ENCODE results near the gene SLC25A24.

Gene SLC25A24

GRCh38 chr1:108199201-108199691, 897 bp downstream of the SLC25A24 start:
- no peak for TF ChIP-seq CTCF (conservative IDR thresholded peaks at IDR 0.05; ENCODE audit: low read length)
- peak overlapping the region; percentile 98 for H3K4me3 ChIP-seq (ENCODE audit: low read length)
- DNase-seq (ENCODE audit: low read depth): peak; percentile 65

- H3K4me3 ChIP-seq (ENCODE audit: low read length): no peak overlapping the region
- peak; percentile 13 for DNase-seq (ENCODE audit: low read depth)
- TF ChIP-seq CTCF (conservative IDR thresholded peaks at IDR 0.05; ENCODE audit: low read length): no peak
These were observed 6.1 kb downstream of the SLC25A24 start for GRCh38 chr1:108194051-108194450.

GRCh38 chr1:108193333-108193732, 6.8 kb downstream of the SLC25A24 start:
- TF ChIP-seq CTCF (conservative IDR thresholded peaks at IDR 0.05; ENCODE audit: low read length): no peak
- DNase-seq (ENCODE audit: low read depth): no peak
- no peak overlapping the region for H3K4me3 ChIP-seq (ENCODE audit: low read length)

GRCh38 chr1:108192581-108192980, 7.6 kb downstream of the SLC25A24 start:
- TF ChIP-seq CTCF (conservative IDR thresholded peaks at IDR 0.05; ENCODE audit: low read length): no peak
- DNase-seq (ENCODE audit: low read depth): no peak
- no peak overlapping the region for H3K4me3 ChIP-seq (ENCODE audit: low read length)

GRCh38 chr1:108190686-108191416, 9.3 kb downstream of the SLC25A24 start:
- no peak for TF ChIP-seq CTCF (conservative IDR thresholded peaks at IDR 0.05; ENCODE audit: low read length)
- DNase-seq (ENCODE audit: low read depth): no peak
- no peak overlapping the region for H3K4me3 ChIP-seq (ENCODE audit: low read length)

- TF ChIP-seq CTCF (conservative IDR thresholded peaks at IDR 0.05; ENCODE audit: low read length): no peak
- no peak overlapping the region for H3K4me3 ChIP-seq (ENCODE audit: low read length)
- no peak for DNase-seq (ENCODE audit: low read depth)
These were observed 10.0 kb downstream of the SLC25A24 start for GRCh38 chr1:108190001-108190634.

- no peak for TF ChIP-seq CTCF (conservative IDR thresholded peaks at IDR 0.05; ENCODE audit: low read length)
- no peak for DNase-seq (ENCODE audit: low read depth)
- H3K4me3 ChIP-seq (ENCODE audit: low read length): no peak overlapping the region
These were observed 11.3 kb downstream of the SLC25A24 start for GRCh38 chr1:108188801-108189200.
